Measurements from ENCODE around the gene SLC5A10. TPM values are rescaled to one million over a fixed set of nuclear protein-coding genes. Genes with fewer than 3 reads are reported as not detected.

SLC5A10 gene
- total RNA-seq, 1 experiment from 2014 or later: not detected

DNA sequence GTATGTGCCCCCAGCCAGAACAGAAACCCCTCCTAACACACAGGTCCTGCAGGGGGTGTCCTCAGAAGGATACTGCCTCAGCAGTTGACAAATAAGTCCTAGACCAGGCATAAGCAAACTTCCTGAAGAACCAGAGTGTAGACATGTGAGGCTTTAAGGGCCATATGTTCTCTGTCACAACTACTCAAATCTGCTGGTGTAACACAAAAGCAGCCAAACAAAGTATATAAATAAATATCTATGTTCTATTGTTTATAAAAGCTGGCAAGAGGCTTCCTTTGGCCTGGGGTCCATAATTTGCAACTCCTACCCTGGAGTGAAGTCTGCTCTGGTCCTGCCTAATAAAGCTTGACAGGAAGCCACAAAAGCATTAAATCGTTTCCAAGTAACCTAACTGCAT is 42.7 kb downstream of the SLC5A10 start:
- CTCF ChIA-PET: no interaction called here
- no peak for TF ChIP-seq EZH2 (IDR thresholded peaks at IDR 0.05; ENCODE audit: borderline replicate concordance, low read depth, low read length, poor library complexity, severe bottlenecking)
- TF ChIP-seq, protein P1, sequence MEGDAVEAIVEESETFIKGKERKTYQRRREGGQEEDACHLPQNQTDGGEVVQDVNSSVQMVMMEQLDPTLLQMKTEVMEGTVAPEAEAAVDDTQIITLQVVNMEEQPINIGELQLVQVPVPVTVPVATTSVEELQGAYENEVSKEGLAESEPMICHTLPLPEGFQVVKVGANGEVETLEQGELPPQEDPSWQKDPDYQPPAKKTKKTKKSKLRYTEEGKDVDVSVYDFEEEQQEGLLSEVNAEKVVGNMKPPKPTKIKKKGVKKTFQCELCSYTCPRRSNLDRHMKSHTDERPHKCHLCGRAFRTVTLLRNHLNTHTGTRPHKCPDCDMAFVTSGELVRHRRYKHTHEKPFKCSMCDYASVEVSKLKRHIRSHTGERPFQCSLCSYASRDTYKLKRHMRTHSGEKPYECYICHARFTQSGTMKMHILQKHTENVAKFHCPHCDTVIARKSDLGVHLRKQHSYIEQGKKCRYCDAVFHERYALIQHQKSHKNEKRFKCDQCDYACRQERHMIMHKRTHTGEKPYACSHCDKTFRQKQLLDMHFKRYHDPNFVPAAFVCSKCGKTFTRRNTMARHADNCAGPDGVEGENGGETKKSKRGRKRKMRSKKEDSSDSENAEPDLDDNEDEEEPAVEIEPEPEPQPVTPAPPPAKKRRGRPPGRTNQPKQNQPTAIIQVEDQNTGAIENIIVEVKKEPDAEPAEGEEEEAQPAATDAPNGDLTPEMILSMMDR (conservative IDR thresholded peaks at IDR 0.05; ENCODE audit: low read depth, low read length): no peak

DNA sequence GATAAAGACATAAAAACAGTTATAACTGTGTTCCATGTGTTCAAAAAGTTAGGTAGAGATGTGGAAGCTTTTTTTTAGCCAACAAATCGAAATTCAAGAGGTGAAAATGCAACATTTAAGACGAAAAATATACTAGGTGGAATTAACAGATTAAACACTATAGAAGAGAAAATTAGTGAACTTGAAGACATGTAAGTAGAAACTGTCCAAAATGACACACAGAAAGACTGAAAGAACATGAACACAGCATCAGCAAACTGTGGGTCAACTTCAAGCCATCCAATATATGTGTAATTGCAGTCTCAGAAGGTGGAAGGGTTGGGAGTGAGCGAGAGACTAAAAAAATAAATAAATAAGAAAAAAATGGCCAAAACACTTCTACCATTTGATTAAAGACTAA is 43.3 kb downstream of the SLC5A10 start:
- no peaks in the 10 kb centered on the region for H3K4me1 ChIP-seq (ENCODE audit: insufficient read depth, low read length, poor library complexity, severe bottlenecking)
- POLR2A ChIA-PET (ENCODE audit: low non-redundant PET): no interaction called here
- H3K27me3 ChIP-seq (replicated peaks; ENCODE audit: insufficient read depth, low read depth, low read length, poor library complexity): no peaks in the 10 kb centered on the region
- H3K27ac ChIP-seq (ENCODE audit: low read depth, low read length, poor library complexity, severe bottlenecking): no peak overlapping the region
- no peak overlapping the region for H3K4me3 ChIP-seq (ENCODE audit: low read depth, low read length, poor library complexity, severe bottlenecking)
- intact Hi-C loops (cut with micrococcal nuclease; ENCODE audit: unreplicated experiment): no loop called here
- no peak for TF ChIP-seq EZH2 (IDR thresholded peaks at IDR 0.05; ENCODE audit: borderline replicate concordance, low read depth, low read length, poor library complexity, severe bottlenecking)
- TF ChIP-seq, protein P1 (conservative IDR thresholded peaks at IDR 0.05; ENCODE audit: low read depth, low read length): no peak
- CTCF ChIA-PET: no interaction called here
- no peak for DNase-seq (ENCODE audit: low spot score)
- H3K36me3 ChIP-seq (ENCODE audit: insufficient read depth, low read length, poor library complexity, severe bottlenecking): no peaks in the 10 kb centered on the region
- BruUV-seq (replicated peaks): no TSS peak
- no peaks in the 10 kb centered on the region for H3K9me3 ChIP-seq (ENCODE audit: low read depth, low read length, poor library complexity, severe bottlenecking)

More for the DNA sequence above, 42.7 kb downstream of the SLC5A10 start:
- Histone ChIP-seq H3K27ac (ENCODE audit: low read depth, low read length, poor library complexity, severe bottlenecking) (no peak overlapping the region), H3K9me3 (ENCODE audit: low read depth, low read length, poor library complexity, severe bottlenecking) (no peaks in the 10 kb centered on the region), H3K4me1 (ENCODE audit: insufficient read depth, low read length, poor library complexity, severe bottlenecking) (no peaks in the 10 kb centered on the region), H3K4me3 (ENCODE audit: low read depth, low read length, poor library complexity, severe bottlenecking) (no peak overlapping the region), H3K27me3 (replicated peaks; ENCODE audit: insufficient read depth, low read depth, low read length, poor library complexity) (no peaks in the 10 kb centered on the region), H3K36me3 (ENCODE audit: insufficient read depth, low read length, poor library complexity, severe bottlenecking) (no peaks in the 10 kb centered on the region)
- POLR2A ChIA-PET (ENCODE audit: low non-redundant PET): no interaction called here
- intact Hi-C loops (cut with micrococcal nuclease; ENCODE audit: unreplicated experiment): no loop called here
- BruUV-seq (replicated peaks): no TSS peak
- DNase-seq (ENCODE audit: low spot score): no peak

DNA sequence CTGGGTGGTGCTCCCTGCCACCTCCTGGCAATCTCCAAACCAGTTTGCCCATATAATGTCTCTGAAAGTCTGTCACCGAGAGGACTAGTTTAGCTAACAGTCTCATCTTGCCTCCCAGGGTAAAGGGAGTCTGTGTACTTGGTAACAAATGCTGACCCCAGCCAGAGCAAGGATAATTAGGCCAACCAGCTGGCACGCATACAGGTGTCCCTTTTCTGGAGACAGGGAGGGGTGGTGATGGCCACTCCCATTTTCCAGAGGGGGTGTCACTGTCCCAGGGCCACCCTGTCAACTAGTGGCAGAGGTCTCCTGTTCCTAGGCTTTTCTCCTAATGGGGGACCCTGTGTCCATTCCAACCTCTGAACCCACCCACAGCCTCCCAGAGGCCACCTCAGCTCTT is 44.5 kb downstream of the SLC5A10 start:
- Histone ChIP-seq H3K27ac (ENCODE audit: low read depth, low read length, poor library complexity, severe bottlenecking) (no peak overlapping the region), H3K9me3 (ENCODE audit: low read depth, low read length, poor library complexity, severe bottlenecking) (no peaks in the 10 kb centered on the region), H3K27me3 (replicated peaks; ENCODE audit: insufficient read depth, low read depth, low read length, poor library complexity) (no peaks in the 10 kb centered on the region), H3K36me3 (ENCODE audit: insufficient read depth, low read length, poor library complexity, severe bottlenecking) (no peaks in the 10 kb centered on the region), H3K4me3 (ENCODE audit: low read depth, low read length, poor library complexity, severe bottlenecking) (no peak overlapping the region), H3K4me1 (ENCODE audit: insufficient read depth, low read length, poor library complexity, severe bottlenecking) (no peaks in the 10 kb centered on the region)
- intact Hi-C loops (cut with micrococcal nuclease; ENCODE audit: unreplicated experiment): no loop called here
- POLR2A ChIA-PET (ENCODE audit: low non-redundant PET): no interaction called here
- BruUV-seq (replicated peaks): no TSS peak
- TF ChIP-seq EZH2 (IDR thresholded peaks at IDR 0.05; ENCODE audit: borderline replicate concordance, low read depth, low read length, poor library complexity, severe bottlenecking): no peak
- TF ChIP-seq, protein P1 (conservative IDR thresholded peaks at IDR 0.05; ENCODE audit: low read depth, low read length): no peak
- DNase-seq (ENCODE audit: low spot score): no peak
- CTCF ChIA-PET: no interaction called here

All from A673 (cell line).